Activated CD4-positive, alpha-beta T cell treated with anti-CD3 and anti-CD28 coated beads for 36 hours (primary cell): ENCODE measurements around the gene CGN. TPM values are rescaled to one million over a fixed set of nuclear protein-coding genes. Genes with fewer than 3 reads are reported as not detected.
A peak's percentile ranks its signal among the peaks of the same experiment; 100 is the strongest.

Experiments
- ATAC-seq: fragments of 200-7000 bp; cut with Tn5 transposase; one replicate; pipeline ENCODE4 v1.10.0; 2021; ENCODE audit warnings: mild to moderate bottlenecking, moderate library complexity
- CTCF ChIA-PET: fragments of 350-600 bp; sonication (Branson Sonifier 250); formaldehyde crosslinking; loops from one replicate; lab custom pipeline; 2021; ENCODE audit warnings: antibody characterized with exemption; lab: Charles Lee
- POLR2A ChIA-PET: fragments of 350-600 bp; sonication (Branson Sonifier 250); formaldehyde crosslinking; loops from one replicate; lab custom pipeline; 2021; ENCODE audit warnings: antibody characterized with exemption, inconsistent platforms; lab: Charles Lee
- DNase-seq: peaks from one replicate; pipeline ENCODE4 v3.0.0-alpha.2; 2020
- H3K27ac Mint-ChIP-seq: one replicate; pipeline ENCODE4 v1.8.0; 2021; ENCODE audit warnings: mixed read lengths
- H3K27me3 Mint-ChIP-seq: one replicate; pipeline ENCODE4 v1.8.0; 2021; ENCODE audit warnings: mixed read lengths
- H3K36me3 Mint-ChIP-seq: one replicate; pipeline ENCODE4 v1.8.0; 2021; ENCODE audit warnings: low read depth, mixed read lengths
- H3K4me1 Mint-ChIP-seq: one replicate; pipeline ENCODE4 v1.8.0; 2021; ENCODE audit warnings: mixed read lengths
- H3K4me3 Mint-ChIP-seq: one replicate; pipeline ENCODE4 v1.8.0; 2021; ENCODE audit warnings: mild to moderate bottlenecking, moderate library complexity, mixed read lengths
- H3K9me3 Mint-ChIP-seq: one replicate; pipeline ENCODE4 v1.8.0; 2021; ENCODE audit warnings: low read depth, mixed read lengths
- intact Hi-C, 2 experiments: fragments of 100-400 bp; cut with DNase I in 1 of 2; cut with micrococcal nuclease in 1 of 2; formaldehyde crosslinking; loops; one replicate each; pipeline versions ENCODE4 v1.14.2 to v1.15.1; 2022 to 2024; cut with DNase I, micrococcal nuclease
- total RNA-seq, 2 experiments: library from RNA; stranded (reverse); gene quantifications; one replicate each; pipeline ENCODE4 v1.2.3, GENCODE V29; 2021

Gene CGN, protein sequence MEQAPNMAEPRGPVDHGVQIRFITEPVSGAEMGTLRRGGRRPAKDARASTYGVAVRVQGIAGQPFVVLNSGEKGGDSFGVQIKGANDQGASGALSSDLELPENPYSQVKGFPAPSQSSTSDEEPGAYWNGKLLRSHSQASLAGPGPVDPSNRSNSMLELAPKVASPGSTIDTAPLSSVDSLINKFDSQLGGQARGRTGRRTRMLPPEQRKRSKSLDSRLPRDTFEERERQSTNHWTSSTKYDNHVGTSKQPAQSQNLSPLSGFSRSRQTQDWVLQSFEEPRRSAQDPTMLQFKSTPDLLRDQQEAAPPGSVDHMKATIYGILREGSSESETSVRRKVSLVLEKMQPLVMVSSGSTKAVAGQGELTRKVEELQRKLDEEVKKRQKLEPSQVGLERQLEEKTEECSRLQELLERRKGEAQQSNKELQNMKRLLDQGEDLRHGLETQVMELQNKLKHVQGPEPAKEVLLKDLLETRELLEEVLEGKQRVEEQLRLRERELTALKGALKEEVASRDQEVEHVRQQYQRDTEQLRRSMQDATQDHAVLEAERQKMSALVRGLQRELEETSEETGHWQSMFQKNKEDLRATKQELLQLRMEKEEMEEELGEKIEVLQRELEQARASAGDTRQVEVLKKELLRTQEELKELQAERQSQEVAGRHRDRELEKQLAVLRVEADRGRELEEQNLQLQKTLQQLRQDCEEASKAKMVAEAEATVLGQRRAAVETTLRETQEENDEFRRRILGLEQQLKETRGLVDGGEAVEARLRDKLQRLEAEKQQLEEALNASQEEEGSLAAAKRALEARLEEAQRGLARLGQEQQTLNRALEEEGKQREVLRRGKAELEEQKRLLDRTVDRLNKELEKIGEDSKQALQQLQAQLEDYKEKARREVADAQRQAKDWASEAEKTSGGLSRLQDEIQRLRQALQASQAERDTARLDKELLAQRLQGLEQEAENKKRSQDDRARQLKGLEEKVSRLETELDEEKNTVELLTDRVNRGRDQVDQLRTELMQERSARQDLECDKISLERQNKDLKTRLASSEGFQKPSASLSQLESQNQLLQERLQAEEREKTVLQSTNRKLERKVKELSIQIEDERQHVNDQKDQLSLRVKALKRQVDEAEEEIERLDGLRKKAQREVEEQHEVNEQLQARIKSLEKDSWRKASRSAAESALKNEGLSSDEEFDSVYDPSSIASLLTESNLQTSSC
- 1 to 10 TPM in 1 of 2 experiments, under 1 TPM in 1; 0.67 to 1.4 TPM for total RNA-seq

DNA sequence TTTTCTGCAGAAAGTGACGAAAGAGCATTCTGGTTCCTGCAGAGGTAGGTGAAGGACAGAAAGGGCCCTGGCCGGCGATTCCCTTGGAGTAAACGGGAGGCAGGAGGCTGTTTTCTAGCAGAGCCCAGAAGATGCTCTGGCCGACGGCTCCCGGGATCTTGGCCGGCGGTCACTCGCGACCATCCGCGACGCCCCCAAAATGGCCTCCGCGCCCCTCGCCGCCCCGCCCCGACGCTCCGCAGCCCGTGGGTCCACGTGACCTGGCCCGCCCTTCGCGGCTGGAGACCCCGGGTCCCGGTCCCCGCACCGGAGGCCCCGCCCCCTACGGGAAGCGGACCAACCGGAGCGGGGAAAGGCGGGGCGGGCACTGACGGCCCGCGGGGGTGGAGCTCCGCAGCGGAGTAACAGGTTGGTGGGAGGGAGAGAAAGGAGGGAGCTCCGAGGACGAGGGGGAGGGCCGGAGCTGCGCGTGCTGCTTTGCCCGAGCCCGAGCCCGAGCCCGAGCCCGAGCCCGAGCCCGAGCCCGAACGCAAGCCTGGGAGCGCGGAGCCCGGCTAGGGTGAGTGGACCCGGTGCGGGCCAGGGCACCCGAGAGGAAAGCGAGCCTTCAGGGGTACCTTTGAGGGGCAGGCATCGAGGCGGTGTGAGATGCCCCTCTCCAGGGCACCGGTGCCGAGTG, at the start of gene CGN:
Gene CGN (plus strand): TSS at position 431 of the 679 bp plus-strand sequence. CDS start 7,133 bp downstream, outside the sequence.
- H3K4me3 Mint-ChIP-seq = peak within 1 kb of the TSS; percentile 80
- ChIA-PET CTCF (interaction anchor here (0.6 to 2.2 kb wide), 10 partner anchors 10 to 170 kb away, joined by 3 to 7 read pairs (median 4); partner anchors contain the start of gene TUFT1), POLR2A (interaction anchor here (0.6 to 1.0 kb wide), 4 partner anchors 16 to 309 kb away, joined by 3 to 5 read pairs (median 4); no protein-coding TSS in a partner anchor)
- DNase-seq = peak; percentile 91
- peaks cover 23% of the 10 kb centered on the region for H3K4me1 Mint-ChIP-seq
- H3K36me3 Mint-ChIP-seq = no peaks in the 10 kb centered on the region
- no peaks in the 10 kb centered on the region for H3K9me3 Mint-ChIP-seq
- peak within 1 kb of the TSS; percentile 47 for H3K27ac Mint-ChIP-seq
- H3K27me3 Mint-ChIP-seq = no peaks in the 10 kb centered on the region
- peak; percentile 98 for ATAC-seq
- intact Hi-C loops = loop anchor here in 1 of 2 experiments (1.0 to 5.0 kb wide), 4 partner anchors 29 to 101 kb away; partner anchors contain the start of genes SNX27 and TUFT1

DNA sequence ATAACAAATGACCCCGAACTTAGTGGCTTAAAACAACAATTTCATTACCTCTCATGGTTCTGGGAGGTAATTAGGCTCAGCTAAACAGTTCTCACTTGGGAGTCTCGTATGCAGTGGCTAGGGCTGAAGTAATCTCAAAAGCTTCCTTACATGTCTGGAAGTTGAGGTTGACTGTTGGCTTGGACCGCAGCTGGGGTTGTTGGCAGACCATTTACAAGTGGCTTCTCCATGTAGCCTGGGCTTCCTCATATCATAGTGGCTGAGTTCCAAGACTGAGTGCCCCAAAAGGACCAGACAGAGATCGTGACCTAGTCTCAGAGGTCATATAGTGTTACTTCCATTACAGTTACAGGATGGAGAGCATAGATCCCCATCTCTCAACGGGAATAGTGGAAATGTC, 49.5 kb upstream of the CGN start:
- Mint-ChIP-seq H3K27ac (no peak overlapping the region), H3K4me1 (peaks cover 11% of the 10 kb centered on the region), H3K9me3 (no peaks in the 10 kb centered on the region), H3K4me3 (no peak overlapping the region), H3K27me3 (peaks cover 22% of the 10 kb centered on the region), H3K36me3 (peaks cover 6% of the 10 kb centered on the region)
- ATAC-seq (no peak), DNase-seq (no peak)
- CTCF ChIA-PET = interaction anchor here (0.6 to 2.0 kb wide), 3 partner anchors 12 to 280 kb away, joined by 3 to 9 read pairs (median 6); no protein-coding TSS in a partner anchor
- POLR2A ChIA-PET = no interaction called here
- intact Hi-C loops = no loop called here

DNA sequence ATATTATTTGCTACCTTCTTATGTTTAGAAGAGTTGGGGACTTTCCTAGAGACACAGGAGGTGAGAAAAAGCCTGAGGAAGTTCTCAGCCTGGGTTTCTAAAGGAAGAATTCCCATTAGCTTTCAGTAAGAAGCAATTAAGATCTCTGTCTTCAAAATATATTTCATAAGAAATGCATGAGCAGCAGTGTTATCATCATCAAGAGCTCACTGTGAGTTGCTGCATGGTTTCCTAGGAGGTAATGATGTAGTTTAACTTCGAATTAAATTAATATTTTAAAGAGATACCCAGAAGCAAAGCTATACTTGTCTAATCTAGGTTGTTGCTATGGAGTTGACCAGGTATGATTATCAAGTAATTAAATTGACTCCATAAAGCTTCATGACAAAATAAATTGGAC, 46.2 kb upstream of the CGN start:
- no peaks in the 10 kb centered on the region for H3K4me1 Mint-ChIP-seq
- no peaks in the 10 kb centered on the region for H3K36me3 Mint-ChIP-seq
- no peak overlapping the region for H3K4me3 Mint-ChIP-seq
- intact Hi-C loops = no loop called here
- peaks cover 25% of the 10 kb centered on the region for H3K27me3 Mint-ChIP-seq
- H3K9me3 Mint-ChIP-seq = no peaks in the 10 kb centered on the region
- ChIA-PET POLR2A (interaction anchor here (0.5 to 0.6 kb wide), 2 partner anchors 17 to 66 kb away, joined by 5 to 6 read pairs; no protein-coding TSS in a partner anchor), CTCF (interaction anchor here (0.7 to 2.9 kb wide), 6 partner anchors 10 to 55 kb away, joined by 3 to 9 read pairs (median 5); no protein-coding TSS in a partner anchor)
- no peak for DNase-seq
- no peak overlapping the region for H3K27ac Mint-ChIP-seq
- no peak for ATAC-seq

DNA sequence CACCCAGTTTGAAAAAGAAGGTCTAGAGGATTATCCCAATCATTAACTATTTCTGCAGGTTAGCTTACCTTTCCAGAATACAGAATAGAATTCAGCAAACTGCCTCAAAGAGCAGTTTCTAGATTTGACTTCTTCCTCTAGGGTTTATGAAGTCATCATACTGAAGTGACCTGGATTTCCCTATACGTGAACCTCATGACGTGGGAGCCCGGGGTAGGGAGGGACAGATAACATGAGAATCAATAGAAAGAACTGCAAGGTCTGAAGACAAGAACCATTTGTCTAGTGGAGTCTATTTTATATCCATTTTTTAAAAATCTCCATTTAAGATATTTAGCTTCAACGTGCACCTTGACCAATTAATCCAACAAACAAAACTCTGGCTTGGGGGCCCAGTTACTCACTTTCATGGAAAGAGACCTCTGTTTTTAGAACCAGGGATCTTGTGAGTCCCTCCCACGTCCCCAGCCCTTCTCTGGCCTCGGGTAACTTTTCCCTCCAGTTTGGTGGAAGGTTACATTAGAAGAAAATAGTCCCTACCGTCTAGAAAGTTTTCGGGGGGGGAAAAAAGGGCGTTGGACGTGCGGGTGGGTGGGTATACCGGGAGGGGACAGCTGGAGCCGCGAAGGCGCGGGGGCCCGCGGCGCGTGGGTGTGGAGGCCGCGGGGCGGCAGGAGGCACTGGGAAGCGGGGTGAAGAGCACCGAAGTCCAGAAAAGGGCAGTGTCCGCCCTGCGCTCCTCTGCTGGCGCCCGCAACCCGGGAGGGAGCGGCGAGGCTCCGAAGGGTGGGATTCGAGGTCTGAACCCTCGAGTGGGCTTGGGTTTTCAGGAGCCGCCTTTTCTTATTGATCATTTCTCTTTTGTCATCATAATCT, 38.1 kb upstream of the CGN start:
- H3K9me3 Mint-ChIP-seq = no peaks in the 10 kb centered on the region
- POLR2A ChIA-PET = no interaction called here
- H3K27ac Mint-ChIP-seq = peak overlapping the region; percentile 59
- peak overlapping the region; percentile 42 for H3K4me3 Mint-ChIP-seq
- ATAC-seq (no peak), DNase-seq (peak; percentile 52)
- H3K27me3 Mint-ChIP-seq = peaks cover 3% of the 10 kb centered on the region
- no peaks in the 10 kb centered on the region for H3K36me3 Mint-ChIP-seq
- CTCF ChIA-PET = interaction anchor here (0.6 to 2.4 kb wide), 9 partner anchors 9 to 181 kb away, joined by 3 to 15 read pairs (median 4); no protein-coding TSS in a partner anchor
- intact Hi-C loops = loop anchor here (1.0 kb wide), 2 partner anchors 14 to 29 kb away; partner anchors contain the start of gene POGZ (in 2 of the 2)
- peaks cover 24% of the 10 kb centered on the region for H3K4me1 Mint-ChIP-seq

DNA sequence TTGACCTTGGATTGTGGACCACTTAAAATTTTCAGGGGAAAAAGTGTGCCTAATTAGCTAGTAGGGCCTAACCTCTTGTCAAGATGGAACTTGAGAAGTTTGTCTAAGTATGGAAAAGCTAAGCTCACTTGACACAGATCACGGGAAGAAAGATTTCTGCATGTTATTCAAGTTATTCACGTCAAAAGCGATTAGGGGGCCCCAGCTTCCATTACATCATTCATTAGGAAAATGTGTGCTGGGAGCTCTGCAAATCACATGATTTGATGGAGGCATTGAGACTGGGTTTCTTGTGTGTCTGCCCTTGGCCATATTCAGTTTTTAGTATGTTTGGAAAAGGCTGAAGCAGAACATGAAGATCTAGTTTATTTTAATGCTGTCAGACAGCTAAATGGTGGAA, 36.4 kb upstream of the CGN start:
- ChIA-PET POLR2A (interaction anchor here (0.6 to 1.6 kb wide), 2 partner anchors 17 to 282 kb away, joined by 3 to 7 read pairs; no protein-coding TSS in a partner anchor), CTCF (interaction anchor here (0.8 to 2.4 kb wide), 9 partner anchors 9 to 76 kb away, joined by 3 to 15 read pairs (median 5); partner anchors contain the start of gene POGZ)
- DNase-seq (no peak), ATAC-seq (no peak)
- H3K27ac Mint-ChIP-seq = no peak overlapping the region
- peaks cover 24% of the 10 kb centered on the region for H3K4me1 Mint-ChIP-seq
- no peak overlapping the region for H3K4me3 Mint-ChIP-seq
- H3K36me3 Mint-ChIP-seq = no peaks in the 10 kb centered on the region
- peaks cover 3% of the 10 kb centered on the region for H3K27me3 Mint-ChIP-seq
- intact Hi-C loops = no loop called here
- no peaks in the 10 kb centered on the region for H3K9me3 Mint-ChIP-seq

DNA sequence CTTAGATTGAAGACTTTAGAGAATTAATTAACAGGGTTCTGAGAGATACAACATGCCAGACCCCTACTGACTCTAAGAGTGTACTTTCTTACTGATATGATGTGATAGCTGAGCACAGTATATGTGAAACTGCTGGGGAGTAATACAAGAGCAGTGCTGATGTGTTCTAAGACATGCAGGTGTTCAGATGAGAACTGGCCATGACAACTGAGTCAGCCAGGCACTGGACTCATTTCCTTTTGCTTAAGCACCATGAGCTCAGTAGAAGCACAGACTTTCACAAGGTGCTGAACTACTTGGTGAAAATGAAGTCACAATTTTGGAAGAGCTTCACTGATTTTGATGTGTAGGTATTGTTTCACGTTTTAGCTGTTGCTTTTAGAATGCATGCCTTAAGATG, 36.0 kb upstream of the CGN start:
- intact Hi-C loops = no loop called here
- peak; percentile 60 for DNase-seq
- Mint-ChIP-seq H3K27me3 (peaks cover 3% of the 10 kb centered on the region), H3K27ac (no peak overlapping the region), H3K4me1 (peaks cover 24% of the 10 kb centered on the region), H3K4me3 (no peak overlapping the region), H3K36me3 (no peaks in the 10 kb centered on the region), H3K9me3 (no peaks in the 10 kb centered on the region)
- ChIA-PET POLR2A (interaction anchor here (0.6 to 1.6 kb wide), 3 partner anchors 17 to 281 kb away, joined by 3 to 9 read pairs (median 7); no protein-coding TSS in a partner anchor), CTCF (interaction anchor here (0.6 to 2.4 kb wide), 8 partner anchors 10 to 347 kb away, joined by 3 to 15 read pairs (median 4); partner anchors contain the start of gene POGZ)
- peak; percentile 97 for ATAC-seq

DNA sequence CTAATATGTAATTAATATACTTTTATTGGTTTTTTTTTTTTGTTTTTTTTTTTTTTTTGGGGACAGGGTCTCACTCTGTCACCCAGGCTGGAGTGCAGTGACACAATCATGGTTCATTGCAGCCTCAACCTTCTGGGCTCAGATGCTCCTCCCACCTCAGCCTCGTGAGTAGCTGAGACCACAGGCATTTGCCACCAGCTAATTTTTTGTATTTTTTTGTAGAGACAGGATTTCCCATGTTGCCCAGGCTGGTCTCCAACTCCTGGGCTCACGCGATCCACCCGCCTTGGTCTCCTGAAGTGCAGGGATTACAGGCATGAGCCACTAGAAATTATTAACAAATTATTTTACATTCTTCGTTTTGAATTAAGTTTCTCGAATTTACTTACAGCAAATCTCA, 35.1 kb upstream of the CGN start:
- H3K36me3 Mint-ChIP-seq = no peaks in the 10 kb centered on the region
- H3K27ac Mint-ChIP-seq = no peak overlapping the region
- POLR2A ChIA-PET = no interaction called here
- CTCF ChIA-PET = interaction anchor here (0.6 to 1.6 kb wide), 4 partner anchors 11 to 64 kb away, joined by 3 to 9 read pairs (median 6); no protein-coding TSS in a partner anchor
- H3K9me3 Mint-ChIP-seq = no peaks in the 10 kb centered on the region
- H3K27me3 Mint-ChIP-seq = peaks cover 3% of the 10 kb centered on the region
- DNase-seq (no peak), ATAC-seq (no peak)
- intact Hi-C loops = no loop called here
- no peak overlapping the region for H3K4me3 Mint-ChIP-seq
- peaks cover 24% of the 10 kb centered on the region for H3K4me1 Mint-ChIP-seq

DNA sequence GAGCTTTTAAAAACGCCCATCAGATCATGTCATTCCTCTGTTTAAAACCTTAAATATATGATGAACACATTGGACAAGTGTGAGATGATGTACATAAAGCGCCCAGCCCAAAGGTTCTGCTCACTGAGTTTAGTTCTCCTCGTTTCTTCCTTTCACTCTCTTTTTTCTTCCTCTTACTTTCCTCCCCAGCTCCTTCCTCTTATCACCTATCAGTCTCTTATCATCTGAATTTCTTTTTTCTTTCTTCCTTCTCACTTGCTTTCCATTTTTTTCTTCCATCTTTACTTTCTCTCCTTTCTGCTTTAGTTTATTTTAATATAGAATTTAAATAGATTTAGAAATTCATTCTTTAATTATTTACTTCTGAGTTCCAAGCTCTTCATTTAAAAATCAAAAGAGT, 34.1 kb upstream of the CGN start:
- peaks cover 3% of the 10 kb centered on the region for H3K27me3 Mint-ChIP-seq
- no peak for ATAC-seq
- H3K36me3 Mint-ChIP-seq = no peaks in the 10 kb centered on the region
- no peak overlapping the region for H3K4me3 Mint-ChIP-seq
- intact Hi-C loops = no loop called here
- ChIA-PET CTCF (interaction anchor here (0.7 kb wide), 2 partner anchors 10 to 13 kb away, joined by 3 to 5 read pairs; no protein-coding TSS in a partner anchor), POLR2A (no interaction called here)
- DNase-seq = no peak
- H3K4me1 Mint-ChIP-seq = peaks cover 24% of the 10 kb centered on the region
- H3K27ac Mint-ChIP-seq = no peak overlapping the region
- H3K9me3 Mint-ChIP-seq = peaks cover 2% of the 10 kb centered on the region

DNA sequence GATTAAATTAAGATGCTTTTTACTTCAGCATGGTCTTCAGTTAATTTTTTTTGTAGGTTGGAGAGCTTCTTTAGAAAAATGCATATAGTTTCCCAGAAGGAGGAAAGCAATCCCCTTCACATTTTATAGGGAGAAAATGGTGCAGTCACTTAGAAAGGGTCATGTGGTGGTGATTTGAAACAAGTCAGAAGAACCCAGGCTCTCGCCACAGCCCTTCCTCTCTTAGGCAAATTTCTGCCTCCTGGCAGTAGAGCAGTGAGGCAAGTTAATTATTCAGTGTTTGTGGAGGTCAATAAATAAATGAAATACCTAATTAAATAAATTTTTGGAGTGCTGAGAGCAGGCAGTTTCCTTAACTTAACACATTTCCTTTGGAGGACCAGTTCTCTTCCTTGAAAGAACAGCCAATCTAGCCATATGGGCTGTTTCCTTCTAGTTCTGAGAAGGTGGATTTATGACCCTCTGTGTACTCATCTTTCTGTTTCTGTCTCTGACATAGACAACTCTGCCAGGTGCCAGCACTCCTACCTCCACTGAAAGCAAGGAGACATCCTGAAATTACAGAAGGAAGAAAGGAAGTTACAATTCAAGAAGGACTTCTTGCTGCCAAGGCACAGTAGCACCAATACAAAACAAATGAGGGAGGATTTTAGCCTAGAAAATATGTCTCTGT, 32.9 kb upstream of the CGN start:
- peaks cover 3% of the 10 kb centered on the region for H3K27me3 Mint-ChIP-seq
- ChIA-PET CTCF (interaction anchor here (0.6 to 1.2 kb wide), 2 partner anchors 16 to 132 kb away, joined by 3 to 4 read pairs; no protein-coding TSS in a partner anchor), POLR2A (no interaction called here)
- DNase-seq (no peak), ATAC-seq (no peak)
- H3K36me3 Mint-ChIP-seq = no peaks in the 10 kb centered on the region
- peaks cover 2% of the 10 kb centered on the region for H3K9me3 Mint-ChIP-seq
- no peak overlapping the region for H3K27ac Mint-ChIP-seq
- intact Hi-C loops = no loop called here
- peaks cover 17% of the 10 kb centered on the region for H3K4me1 Mint-ChIP-seq
- no peak overlapping the region for H3K4me3 Mint-ChIP-seq
